Measurements from ENCODE around the gene C1orf53.
"Not testable (repeated sequence)": the region's sequence is repeated elsewhere in the genome, so short reads cannot be mapped to it uniquely, and the experiment has no call there.

DNA sequence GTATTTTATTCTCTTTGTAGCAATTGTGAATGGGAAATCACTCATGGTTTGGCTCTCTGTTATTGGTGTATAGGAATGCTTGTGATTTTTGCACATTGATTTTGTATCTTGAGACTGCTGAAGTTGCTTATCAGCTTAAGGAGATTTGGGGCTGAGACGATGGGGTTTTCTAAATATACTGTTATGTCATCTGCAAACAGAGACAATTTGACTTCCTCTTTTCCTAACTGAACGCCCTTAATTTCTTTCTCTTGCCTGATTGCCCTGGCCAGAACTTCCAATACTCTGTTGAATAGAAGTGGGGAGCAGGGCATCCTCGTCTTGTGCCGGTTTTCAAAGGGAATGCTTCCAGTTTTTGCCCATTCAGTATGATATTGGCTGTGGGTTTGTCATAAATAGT is 22.0 kb upstream of the C1orf53 start:
- not testable (repeated sequence) for TF ChIP-seq POLR2A (IDR thresholded peaks at IDR 0.05; ENCODE audit: control extremely low read depth in 1 of 2, low read depth in 2 of 2, low read length in 2 of 2); CHD1 (IDR thresholded peaks at IDR 0.05; ENCODE audit: low read depth, low read length)
- TF ChIP-seq, protein P1, sequence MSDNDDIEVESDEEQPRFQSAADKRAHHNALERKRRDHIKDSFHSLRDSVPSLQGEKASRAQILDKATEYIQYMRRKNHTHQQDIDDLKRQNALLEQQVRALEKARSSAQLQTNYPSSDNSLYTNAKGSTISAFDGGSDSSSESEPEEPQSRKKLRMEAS (IDR thresholded peaks at IDR 0.05), result not testable (repeated sequence)
- TF ChIP-seq, protein P2, sequence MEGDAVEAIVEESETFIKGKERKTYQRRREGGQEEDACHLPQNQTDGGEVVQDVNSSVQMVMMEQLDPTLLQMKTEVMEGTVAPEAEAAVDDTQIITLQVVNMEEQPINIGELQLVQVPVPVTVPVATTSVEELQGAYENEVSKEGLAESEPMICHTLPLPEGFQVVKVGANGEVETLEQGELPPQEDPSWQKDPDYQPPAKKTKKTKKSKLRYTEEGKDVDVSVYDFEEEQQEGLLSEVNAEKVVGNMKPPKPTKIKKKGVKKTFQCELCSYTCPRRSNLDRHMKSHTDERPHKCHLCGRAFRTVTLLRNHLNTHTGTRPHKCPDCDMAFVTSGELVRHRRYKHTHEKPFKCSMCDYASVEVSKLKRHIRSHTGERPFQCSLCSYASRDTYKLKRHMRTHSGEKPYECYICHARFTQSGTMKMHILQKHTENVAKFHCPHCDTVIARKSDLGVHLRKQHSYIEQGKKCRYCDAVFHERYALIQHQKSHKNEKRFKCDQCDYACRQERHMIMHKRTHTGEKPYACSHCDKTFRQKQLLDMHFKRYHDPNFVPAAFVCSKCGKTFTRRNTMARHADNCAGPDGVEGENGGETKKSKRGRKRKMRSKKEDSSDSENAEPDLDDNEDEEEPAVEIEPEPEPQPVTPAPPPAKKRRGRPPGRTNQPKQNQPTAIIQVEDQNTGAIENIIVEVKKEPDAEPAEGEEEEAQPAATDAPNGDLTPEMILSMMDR (IDR thresholded peaks at IDR 0.05; ENCODE audit: control extremely low read depth in 1 of 3, insufficient read depth in 1 of 3, low read depth in 1 of 3, low read length in 3 of 3), result not testable (repeated sequence)
